Measurements from ENCODE around the gene DNAJA3.

The DNAJA3 gene

GRCh38 chr16:4425378-4426020, at the start of gene DNAJA3:
Gene DNAJA3 (plus strand): TSS chr16:4425868. CDS start chr16:4425882, 14 bp downstream.
- DNase-seq (ENCODE audit: insufficient read length, low spot score) (peak; percentile 95), FAIRE-seq (peak; percentile 16)
- no peak for TF ChIP-seq CTCF (IDR thresholded peaks at IDR 0.05; ENCODE audit: insufficient read depth, missing control alignments)

- DNase-seq (ENCODE audit: insufficient read length, low spot score) (no peak), FAIRE-seq (no peak)
- TF ChIP-seq CTCF (IDR thresholded peaks at IDR 0.05; ENCODE audit: insufficient read depth, missing control alignments): no peak
These were observed 49.4 kb upstream of the DNAJA3 start for GRCh38 chr16:4376126-4376892.

- TF ChIP-seq CTCF (IDR thresholded peaks at IDR 0.05; ENCODE audit: insufficient read depth, missing control alignments): no peak
- FAIRE-seq: no peak
- DNase-seq (ENCODE audit: insufficient read length, low spot score): no peak
These were observed 48.6 kb upstream of the DNAJA3 start for GRCh38 chr16:4376893-4377572.

- no peak for FAIRE-seq
- TF ChIP-seq CTCF (IDR thresholded peaks at IDR 0.05; ENCODE audit: insufficient read depth, missing control alignments): no peak
- DNase-seq (ENCODE audit: insufficient read length, low spot score): no peak
These were observed 48.0 kb upstream of the DNAJA3 start for GRCh38 chr16:4377573-4378154.

GRCh38 chr16:4378161-4378666, 47.5 kb upstream of the DNAJA3 start:
- DNase-seq (ENCODE audit: insufficient read length, low spot score) (no peak), FAIRE-seq (no peak)
- no peak for TF ChIP-seq CTCF (IDR thresholded peaks at IDR 0.05; ENCODE audit: insufficient read depth, missing control alignments)

GRCh38 chr16:4378999-4379690, 46.5 kb upstream of the DNAJA3 start:
- TF ChIP-seq CTCF (IDR thresholded peaks at IDR 0.05; ENCODE audit: insufficient read depth, missing control alignments): no peak
- no peak for DNase-seq (ENCODE audit: insufficient read length, low spot score)
- no peak for FAIRE-seq

All from D721Med (cell line).